Muscle of leg (tissue), 11 donors: ENCODE measurements around the gene ATRX. TPM values are rescaled to one million over a fixed set of nuclear protein-coding genes. Genes with fewer than 3 reads are reported as not detected.
A peak's percentile ranks its signal among the peaks of the same experiment; 100 is the strongest.
"Not testable (repeated sequence)": the region's sequence is repeated elsewhere in the genome, so short reads cannot be mapped to it uniquely, and the experiment has no call there.

Experiments
- DNase-seq: peaks from one replicate; pipeline ENCODE4 v3.0.0; 2013
- H3K27ac ChIP-seq: one replicate; pipeline ENCODE4 v1.5.1; 2013; ENCODE audit warnings: mild to moderate bottlenecking, low read length, control low read depth
- H3K27me3 ChIP-seq: one replicate; pipeline ENCODE4 v1.6.1; 2013; ENCODE audit warnings: low read length; ENCODE audit not compliant: control insufficient read depth, insufficient read depth
- H3K36me3 ChIP-seq: one replicate; pipeline ENCODE4 v1.6.1; 2013; ENCODE audit warnings: low read length; ENCODE audit not compliant: control insufficient read depth, insufficient read depth
- H3K4me1 ChIP-seq: one replicate; pipeline ENCODE4 v1.6.1; 2013; ENCODE audit warnings: low read length; ENCODE audit not compliant: control insufficient read depth, insufficient read depth
- H3K4me3 ChIP-seq: one replicate; pipeline ENCODE4 v1.5.1; 2013; ENCODE audit warnings: low read length, control low read depth
- H3K9me3 ChIP-seq: replicated peaks from 2 replicates; pipeline ENCODE4 v1.6.1; 2013; ENCODE audit warnings: low read depth, low read length; ENCODE audit not compliant: control insufficient read depth
- WGBS: methylation state at CpG from one replicate; pipeline ENCODE4 v1.1.5; 2013; ENCODE audit warnings: missing lambda C conversion rate; ENCODE audit not compliant: insufficient coverage; 5-methylcytosine and 5-hydroxymethylcytosine counted together
- polyA plus RNA-seq, 8 donors: library from polyadenylated mRNA; unstranded; fragments of 120-200 nt; gene quantifications; one replicate each; pipeline versions ENCODE4 v1.2.1 to v1.2.3, GENCODE V29; 2013; ENCODE audit warnings: inconsistent platforms in 1 of 8, low replicate concordance in 1 of 8; ENCODE audit not compliant: insufficient read length in 8 of 8, insufficient read depth in 1 of 8
- total RNA-seq: library from RNA; stranded (reverse); fragments of 120-200 nt; gene quantifications from one replicate; pipeline ENCODE4 v1.2.4, GENCODE V29; 2013

Gene ATRX
- total and polyA plus RNA-seq, 9 donors, result 28.4 to 60.7 (median 53.4) TPM

GRCh38 chrX:77786365-77786680 is 307 bp upstream of the ATRX start:
- Histone ChIP-seq H3K4me3 (peak overlapping the region; percentile 62), H3K27ac (peak overlapping the region; percentile 95)

GRCh38 chrX:77779695-77780094 is 6.3 kb downstream of the ATRX start:
- Histone ChIP-seq H3K36me3 (no peaks in the 10 kb centered on the region), H3K27me3 (no peaks in the 10 kb centered on the region), H3K4me1 (no peaks in the 10 kb centered on the region), H3K4me3 (no peak overlapping the region), H3K9me3 (no peaks in the 10 kb centered on the region), H3K27ac (no peak overlapping the region)
- no peak for DNase-seq
- WGBS, result no CpG with 5 or more reads among the region's 3 CpGs

More at GRCh38 chrX:77786365-77786680, 307 bp upstream of the ATRX start:
- H3K9me3 ChIP-seq, result no peaks in the 10 kb centered on the region
- no peaks in the 10 kb centered on the region for H3K27me3 ChIP-seq
- no CpG with 5 or more reads among the region's 5 CpGs for WGBS
- no peak for DNase-seq
- H3K4me1 ChIP-seq, result no peaks in the 10 kb centered on the region
- no peaks in the 10 kb centered on the region for H3K36me3 ChIP-seq

- Histone ChIP-seq H3K4me1 (no peaks in the 10 kb centered on the region), H3K27me3 (no peaks in the 10 kb centered on the region), H3K4me3 (no peak overlapping the region), H3K9me3 (no peaks in the 10 kb centered on the region), H3K36me3 (no peaks in the 10 kb centered on the region), H3K27ac (no peak overlapping the region)
- DNase-seq, result no peak
- WGBS, result 80% methylated on average over 1 of the region's 2 CpGs
These were observed 9.4 kb downstream of the ATRX start for GRCh38 chrX:77776659-77777058.

- Histone ChIP-seq H3K4me3 (no peak overlapping the region), H3K4me1 (no peaks in the 10 kb centered on the region), H3K27ac (no peak overlapping the region), H3K27me3 (no peaks in the 10 kb centered on the region), H3K36me3 (no peaks in the 10 kb centered on the region), H3K9me3 (no peaks in the 10 kb centered on the region)
- DNase-seq, result no peak
- WGBS, result no CpG with 5 or more reads among the region's 1 CpG
These were observed 14.4 kb downstream of the ATRX start for GRCh38 chrX:77771601-77772000.

GRCh38 chrX:77768787-77769186 is 17.2 kb downstream of the ATRX start:
- Histone ChIP-seq H3K4me3 (no peak overlapping the region), H3K27ac (no peak overlapping the region), H3K9me3 (no peaks in the 10 kb centered on the region), H3K36me3 (no peaks in the 10 kb centered on the region), H3K27me3 (no peaks in the 10 kb centered on the region), H3K4me1 (no peaks in the 10 kb centered on the region)
- WGBS, result no CpG with 5 or more reads among the region's 2 CpGs
- no peak for DNase-seq

- H3K4me1 ChIP-seq, H3K27ac ChIP-seq, H3K27me3 ChIP-seq, H3K9me3 ChIP-seq, H3K4me3 ChIP-seq, H3K36me3 ChIP-seq, DNase-seq: not testable (repeated sequence)
- 92% methylated on average over 18 of the region's 33 CpGs for WGBS
These were observed 19.8 kb downstream of the ATRX start for GRCh38 chrX:77766212-77766611.

- Histone ChIP-seq H3K4me3 (no peak overlapping the region), H3K27me3 (no peaks in the 10 kb centered on the region), H3K27ac (no peak overlapping the region), H3K9me3 (peaks cover 15% of the 10 kb centered on the region), H3K4me1 (no peaks in the 10 kb centered on the region), H3K36me3 (no peaks in the 10 kb centered on the region)
- DNase-seq, result no peak
- WGBS, result 85% methylated on average over 6 of the region's 6 CpGs
These were observed 30.5 kb downstream of the ATRX start for GRCh38 chrX:77755561-77755960.

GRCh38 chrX:77753942-77754341 is 32.1 kb downstream of the ATRX start:
- WGBS, result no CpG with 5 or more reads among the region's 1 CpG
- not testable (repeated sequence) for DNase-seq

GRCh38 chrX:77749695-77750094 is 36.3 kb downstream of the ATRX start:
- Histone ChIP-seq H3K36me3 (no peaks in the 10 kb centered on the region), H3K9me3 (peaks cover 5% of the 10 kb centered on the region), H3K27me3 (no peaks in the 10 kb centered on the region), H3K4me3 (no peak overlapping the region), H3K27ac (no peak overlapping the region), H3K4me1 (no peaks in the 10 kb centered on the region)
- WGBS, result 68% methylated on average over 3 of the region's 5 CpGs
- DNase-seq, result no peak

More at GRCh38 chrX:77753942-77754341, 32.1 kb downstream of the ATRX start:
- H3K4me1 ChIP-seq, H3K27me3 ChIP-seq, H3K4me3 ChIP-seq, H3K27ac ChIP-seq, H3K36me3 ChIP-seq: not testable (repeated sequence)
- peaks cover 16% of the 10 kb centered on the region for H3K9me3 ChIP-seq

- no peak overlapping the region for H3K27ac ChIP-seq
- no peaks in the 10 kb centered on the region for H3K9me3 ChIP-seq
- peaks cover 7% of the 10 kb centered on the region for H3K4me1 ChIP-seq
- H3K4me3 ChIP-seq, result no peak overlapping the region
- no peaks in the 10 kb centered on the region for H3K27me3 ChIP-seq
- WGBS, result no CpG with 5 or more reads among the region's 2 CpGs
- no peak for DNase-seq
- H3K36me3 ChIP-seq, result no peaks in the 10 kb centered on the region
These were observed 42.3 kb downstream of the ATRX start for GRCh38 chrX:77743720-77744119.

- Histone ChIP-seq H3K27me3 (no peaks in the 10 kb centered on the region), H3K36me3 (no peaks in the 10 kb centered on the region), H3K27ac (peak overlapping the region; percentile 15), H3K4me3 (no peak overlapping the region), H3K4me1 (peaks cover 7% of the 10 kb centered on the region), H3K9me3 (no peaks in the 10 kb centered on the region)
- WGBS, result 38% methylated on average over 3 of the region's 7 CpGs
- DNase-seq, result peak; percentile 16
These were observed 43.1 kb downstream of the ATRX start for GRCh38 chrX:77742788-77743476.
